ENCODE results near the gene SLC25A26.
"Not testable (repeated sequence)": the region's sequence is repeated elsewhere in the genome, so short reads cannot be mapped to it uniquely, and the experiment has no call there.

SLC25A26 gene

DNA sequence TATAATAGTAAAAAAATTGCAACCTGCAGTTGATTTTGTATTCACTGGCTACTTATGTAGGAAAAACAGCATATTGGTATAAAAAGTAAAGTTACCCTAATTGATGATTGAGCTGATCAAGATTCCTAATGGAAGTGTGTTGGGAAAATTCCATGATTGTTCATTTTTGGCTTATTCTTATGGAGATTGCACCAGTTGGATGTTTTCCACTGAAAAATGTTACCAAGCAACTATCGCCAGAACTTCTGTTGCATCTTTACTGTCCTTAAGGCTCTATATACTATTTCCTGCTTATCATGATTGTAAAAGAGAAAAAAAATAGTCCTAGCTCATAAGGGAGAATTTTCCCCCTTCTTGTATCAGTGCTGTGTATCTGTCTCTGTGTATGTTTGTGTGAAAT is 48.6 kb downstream of the SLC25A26 start:
- DNase-seq (ENCODE audit: low read depth, low spot score): no peak

DNA sequence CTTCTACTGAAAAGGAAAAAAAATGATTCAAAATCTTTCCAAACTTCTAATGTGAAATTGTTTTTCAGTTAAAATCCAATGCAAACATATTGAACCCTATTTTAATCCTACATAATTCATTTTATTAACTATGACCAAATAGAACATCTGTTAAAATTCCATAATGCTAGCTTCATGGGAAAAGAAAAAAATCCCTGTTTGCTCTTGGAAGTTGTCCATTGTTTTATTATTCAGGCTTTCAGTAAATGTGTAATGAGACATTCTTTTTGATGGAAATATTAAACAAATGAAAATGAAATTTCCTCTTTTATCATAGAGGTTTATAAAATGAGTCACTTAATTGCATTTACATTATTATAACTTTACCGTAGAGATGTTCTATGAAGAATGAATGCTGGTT is 49.5 kb downstream of the SLC25A26 start:
- no peak for DNase-seq (ENCODE audit: low read depth, low spot score)

DNA sequence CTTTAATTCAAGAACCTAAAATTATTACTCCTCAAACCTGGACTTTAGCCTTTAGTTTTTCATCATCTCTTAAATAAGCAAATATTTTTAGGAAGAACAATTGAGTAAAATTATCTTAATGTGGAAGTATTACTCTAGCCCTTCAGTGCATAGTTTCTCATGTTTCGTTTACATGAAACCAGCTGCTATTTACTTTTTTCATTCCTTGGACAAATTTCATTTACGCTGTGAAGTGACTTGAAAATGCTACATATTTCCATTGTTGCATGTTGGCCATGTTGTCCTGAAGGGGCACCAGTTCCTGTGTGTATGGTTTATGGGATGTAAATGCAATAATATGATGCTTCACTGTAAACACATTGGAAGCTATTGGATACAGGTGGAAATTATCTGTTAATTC is 49.9 kb downstream of the SLC25A26 start:
- DNase-seq (ENCODE audit: low read depth, low spot score): no peak

GRCh38 chr3:66271231-66271630 is 50.4 kb downstream of the SLC25A26 start:
- no peak for DNase-seq (ENCODE audit: low read depth, low spot score)

GRCh38 chr3:66272016-66272415 is 51.2 kb downstream of the SLC25A26 start:
- DNase-seq (ENCODE audit: low read depth, low spot score): no peak

GRCh38 chr3:66274837-66275236 is 54.0 kb downstream of the SLC25A26 start:
- DNase-seq (ENCODE audit: low read depth, low spot score): not testable (repeated sequence)

- DNase-seq (ENCODE audit: low read depth, low spot score): peak; percentile 40
Observed at GRCh38 chr3:66276705-66277274, 56.0 kb downstream of the SLC25A26 start.

DNA sequence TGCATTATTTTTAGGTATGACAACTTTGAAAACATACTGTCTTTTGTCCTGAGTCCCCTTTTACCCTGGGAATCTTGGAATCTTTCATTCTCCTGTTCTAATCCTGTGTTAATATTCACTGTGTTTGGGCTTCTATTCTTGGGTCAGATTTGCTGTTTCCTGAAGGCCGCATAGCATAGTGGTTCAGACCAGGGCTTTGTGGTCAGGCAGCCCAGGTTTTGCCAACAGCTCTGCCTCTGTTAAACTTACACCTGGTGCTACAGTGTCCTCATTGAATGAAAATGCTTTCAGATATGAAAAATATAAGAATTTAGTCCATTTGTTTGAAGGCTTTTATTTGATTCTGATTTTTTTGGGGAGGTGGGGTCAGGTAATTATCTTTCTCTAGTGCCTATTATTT is 58.4 kb downstream of the SLC25A26 start:
- DNase-seq (ENCODE audit: low read depth, low spot score): no peak

GRCh38 chr3:66280304-66280703 is 59.5 kb downstream of the SLC25A26 start:
- DNase-seq (ENCODE audit: low read depth, low spot score): no peak

DNA sequence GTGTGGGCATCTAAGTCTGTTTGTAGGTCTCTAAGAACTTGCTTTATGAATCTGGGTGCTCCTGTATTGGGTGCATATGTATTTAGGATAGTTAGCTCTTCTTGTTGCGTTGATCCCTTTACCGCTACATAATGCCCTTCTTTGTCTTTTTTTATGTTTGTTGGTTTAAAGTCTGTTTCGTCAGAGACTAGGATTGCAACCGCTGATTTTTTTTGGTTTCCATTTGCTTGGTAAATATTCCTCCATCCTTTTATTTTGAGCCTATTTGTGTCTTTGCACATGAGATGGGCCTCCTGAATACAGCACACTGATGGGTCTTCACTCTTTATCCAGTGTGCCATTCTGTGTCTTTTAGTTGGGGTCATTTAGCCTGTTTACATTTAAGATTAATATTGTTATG is 71.1 kb downstream of the SLC25A26 start:
- not testable (repeated sequence) for DNase-seq (ENCODE audit: low read depth, low spot score)

DNA sequence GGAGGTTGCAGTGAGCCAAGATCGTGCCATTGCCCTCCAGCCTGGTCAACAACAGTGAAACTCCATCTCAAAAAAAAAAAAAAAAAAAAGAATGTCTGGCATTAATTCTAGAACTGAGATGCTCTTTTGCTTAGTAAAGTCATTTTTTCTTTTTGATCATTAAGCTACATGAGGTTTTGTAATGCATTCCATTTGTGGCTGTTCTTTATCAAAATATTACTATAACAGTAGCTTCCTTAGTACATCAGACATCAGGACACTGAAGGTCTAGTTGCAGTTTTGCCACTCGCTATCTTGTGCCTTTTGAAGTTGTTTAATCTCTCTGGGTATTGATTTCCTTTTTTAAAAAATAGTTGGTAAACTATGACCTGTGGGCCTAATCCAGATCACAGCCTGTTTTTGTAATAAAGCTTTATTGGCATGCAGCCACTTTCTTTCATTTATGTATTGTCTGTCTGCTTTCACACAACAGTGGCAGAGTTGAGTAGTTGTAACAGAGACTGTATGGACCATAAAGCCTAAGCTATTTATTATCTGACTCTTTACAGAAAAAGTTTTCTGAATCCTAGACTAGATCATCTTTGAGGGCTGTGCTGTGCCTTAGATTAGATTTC is 76.6 kb downstream of the SLC25A26 start:
- no peak for DNase-seq (ENCODE audit: low read depth, low spot score)

GRCh38 chr3:66297900-66298299 is 77.1 kb downstream of the SLC25A26 start:
- DNase-seq (ENCODE audit: low read depth, low spot score): no peak

DNA sequence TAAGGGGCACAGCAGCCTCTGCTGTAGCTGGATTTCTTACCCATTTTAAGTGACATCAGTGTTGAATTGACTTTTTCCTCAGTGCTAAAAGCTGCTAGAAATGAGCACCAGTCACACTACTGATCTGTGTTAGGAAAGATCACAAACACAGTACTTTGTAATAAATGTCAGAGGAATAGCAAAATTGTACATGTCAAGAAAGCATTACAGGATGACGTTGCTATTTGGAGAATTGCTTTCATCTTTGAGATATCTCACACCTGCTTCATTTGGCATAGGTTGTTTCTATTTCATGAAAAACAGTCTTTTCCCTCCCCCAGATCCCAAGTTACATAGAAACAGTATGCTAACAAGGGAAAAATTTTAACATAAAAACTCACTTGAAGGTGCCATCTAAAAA is 77.8 kb downstream of the SLC25A26 start:
- DNase-seq (ENCODE audit: low read depth, low spot score): no peak

DNA sequence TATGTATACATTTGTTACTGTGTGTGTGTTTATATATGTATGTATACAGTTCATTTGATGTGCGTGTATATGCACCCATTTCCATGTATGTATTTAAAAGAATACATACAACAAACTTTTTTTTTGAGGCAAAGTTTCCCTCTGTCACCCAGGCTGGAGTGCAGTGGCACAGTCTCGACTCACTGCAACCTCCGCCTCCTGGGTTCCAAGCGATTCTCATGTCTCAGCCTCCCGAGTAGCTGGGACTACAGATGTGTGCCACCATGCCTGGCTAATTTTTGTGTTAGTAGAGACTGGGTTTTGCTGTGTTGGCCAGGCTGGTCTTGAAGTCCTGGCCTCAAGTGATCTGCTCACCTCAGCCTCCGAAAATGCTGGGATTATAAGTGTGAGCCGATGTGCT is 78.3 kb downstream of the SLC25A26 start:
- DNase-seq (ENCODE audit: low read depth, low spot score): not testable (repeated sequence)

DNA sequence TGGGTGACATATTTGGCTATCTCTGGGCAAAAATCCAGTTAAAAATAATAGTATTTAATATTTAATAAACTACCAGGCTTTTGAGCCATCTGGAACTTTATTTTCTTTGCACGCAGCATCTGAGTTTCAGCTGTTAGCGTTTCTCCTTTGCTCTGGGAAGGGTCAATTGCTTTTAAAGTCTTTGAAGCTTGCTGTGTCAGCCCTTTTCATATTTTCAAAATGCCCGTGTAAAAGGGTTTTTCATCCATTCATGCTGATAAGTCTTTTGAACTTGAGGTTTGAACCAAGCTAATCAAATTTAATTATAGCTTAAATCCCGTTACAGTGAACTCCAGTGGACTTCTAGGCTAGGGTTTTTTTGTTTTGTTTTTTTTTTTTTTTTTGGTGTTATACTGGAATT is 79.1 kb downstream of the SLC25A26 start:
- DNase-seq (ENCODE audit: low read depth, low spot score): no peak

GRCh38 chr3:66302288-66302687 is 81.5 kb downstream of the SLC25A26 start:
- DNase-seq (ENCODE audit: low read depth, low spot score): no peak

DNA sequence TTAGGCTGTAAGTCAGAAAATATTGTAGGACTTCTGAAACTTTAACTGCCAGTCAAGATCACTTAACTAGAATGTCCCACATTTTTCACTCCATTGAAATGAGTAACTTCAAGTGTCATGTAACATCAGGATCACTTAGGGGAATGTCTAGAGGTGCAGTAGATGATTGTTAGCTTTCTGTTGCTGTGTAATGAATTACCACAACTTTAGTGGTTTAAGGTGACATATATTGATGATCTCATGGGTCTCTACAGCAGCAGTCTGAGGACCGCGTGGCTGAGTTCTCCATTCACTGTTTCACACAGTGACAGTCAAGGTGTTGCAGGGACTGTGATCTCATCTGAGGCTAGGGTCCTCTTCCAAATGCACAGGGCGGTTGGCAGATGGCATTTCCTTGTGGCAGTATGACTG is 82.7 kb downstream of the SLC25A26 start:
- no peak for DNase-seq (ENCODE audit: low read depth, low spot score)

DNA sequence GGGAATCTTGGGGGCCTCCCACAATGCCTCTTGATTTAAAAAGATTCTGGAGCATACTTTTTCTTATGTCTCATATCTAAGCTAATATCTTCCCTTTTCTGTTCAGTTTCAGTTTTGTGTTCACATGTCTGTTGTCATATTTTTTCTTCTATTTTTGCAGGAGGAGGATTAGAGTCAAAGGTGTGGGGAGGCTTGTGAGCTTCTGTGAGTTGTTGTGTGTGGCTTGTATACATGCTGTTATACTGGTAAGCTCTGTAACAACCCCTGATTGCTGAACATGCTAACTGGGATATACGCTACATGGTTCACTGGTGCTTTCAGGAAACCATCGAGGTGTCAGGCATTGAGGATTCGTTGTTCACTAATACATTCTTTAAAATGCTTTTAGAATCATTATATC is 83.5 kb downstream of the SLC25A26 start:
- DNase-seq (ENCODE audit: low read depth, low spot score): no peak

- not testable (repeated sequence) for DNase-seq (ENCODE audit: low read depth, low spot score)
Observed at GRCh38 chr3:66306086-66306485, 85.3 kb downstream of the SLC25A26 start.

DNA sequence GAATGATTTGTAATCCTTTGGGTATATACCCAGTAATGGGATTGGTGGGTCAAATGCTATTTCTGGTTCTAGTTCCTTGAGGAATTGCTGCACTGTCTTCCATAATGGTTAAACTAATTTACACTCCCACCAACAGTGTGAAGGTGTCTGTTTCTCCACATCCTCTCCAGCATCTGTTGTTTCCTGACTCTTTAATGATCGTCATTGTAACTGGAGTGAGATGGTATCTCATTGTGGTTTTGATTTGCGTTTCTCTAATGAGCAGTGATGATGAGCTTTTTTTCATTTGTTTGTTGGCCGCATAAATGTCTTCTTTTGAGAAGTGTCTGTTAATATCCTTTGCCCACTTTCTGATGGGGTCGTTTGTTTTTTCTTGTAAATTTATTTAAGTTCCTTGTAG is 86.2 kb downstream of the SLC25A26 start:
- DNase-seq (ENCODE audit: low read depth, low spot score): not testable (repeated sequence)

- DNase-seq (ENCODE audit: low read depth, low spot score): no peak
Observed at GRCh38 chr3:66312039-66312438, 91.2 kb downstream of the SLC25A26 start.

DNA sequence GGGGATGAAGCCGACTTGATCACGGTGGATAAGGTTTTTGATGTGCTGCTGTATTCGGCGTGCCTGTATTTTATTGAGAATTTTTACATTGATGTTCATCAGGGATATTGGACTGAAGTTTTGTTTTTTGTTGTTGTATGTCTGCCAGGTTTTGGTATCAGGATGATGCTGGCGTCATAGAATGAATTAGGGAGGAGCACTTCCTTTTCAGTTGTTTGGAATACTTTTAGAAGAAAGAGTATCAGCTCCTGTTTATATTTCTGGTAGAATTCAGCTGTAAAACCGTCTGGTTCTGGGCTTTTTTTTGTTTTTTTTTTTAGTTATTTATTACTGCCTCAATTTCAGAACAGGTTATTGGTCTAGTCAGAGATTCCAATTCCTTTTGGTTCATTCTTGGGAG is 93.7 kb downstream of the SLC25A26 start:
- no peak for DNase-seq (ENCODE audit: low read depth, low spot score)

GRCh38 chr3:66317750-66318376 is 97.1 kb downstream of the SLC25A26 start:
- DNase-seq (ENCODE audit: low read depth, low spot score): no peak
